ENCODE results near the gene ELMO3. TPM values are rescaled to one million over a fixed set of nuclear protein-coding genes. Genes with fewer than 3 reads are reported as not detected.

Gene ELMO3
- total RNA-seq, 2 experiments from 2014 or later = 7.6 to 7.8 TPM

DNA sequence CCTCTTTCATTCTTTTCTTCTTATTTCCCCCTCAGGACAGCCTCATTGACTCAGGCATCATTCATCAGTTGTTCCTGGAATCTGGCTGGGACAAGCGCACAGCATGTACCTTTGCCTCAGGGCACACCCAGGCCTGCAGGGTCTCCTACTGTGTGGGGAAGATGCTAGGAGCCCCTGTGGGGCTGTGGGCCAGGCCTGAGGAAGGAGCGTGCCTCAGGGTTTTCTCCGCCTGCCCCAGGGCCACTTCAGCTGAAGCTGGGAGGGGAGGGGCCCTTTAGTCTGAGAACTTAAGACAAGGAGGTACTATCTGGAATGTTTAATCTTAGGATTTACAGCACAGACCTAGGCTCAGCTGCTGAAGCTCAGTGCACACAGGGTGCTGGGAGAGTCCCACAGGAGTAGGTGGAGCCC is 7.9 kb downstream of the ELMO3 start:
- intact Hi-C loops (cut with micrococcal nuclease; ENCODE audit: unreplicated experiment) = no loop called here
- H3K79me2 ChIP-seq (ENCODE audit: insufficient read depth, low read depth, low read length) = no peaks in the 10 kb centered on the region
- POLR2A ChIA-PET = no interaction called here
- no peak overlapping the region for H3K4me3 ChIP-seq (ENCODE audit: low read depth, low read length, poor library complexity, severe bottlenecking)
- H3K9me2 ChIP-seq (ENCODE audit: insufficient read depth, low read length) = no peaks in the 10 kb centered on the region
- H4K20me1 ChIP-seq (ENCODE audit: insufficient read depth, low read length) = no peaks in the 10 kb centered on the region
- BruUV-seq (replicated peaks) = no TSS peak
- no peaks in the 10 kb centered on the region for H3K4me1 ChIP-seq (ENCODE audit: insufficient read depth, low read length, poor library complexity, severe bottlenecking)
- H3K27ac ChIP-seq (ENCODE audit: low read depth, low read length, poor library complexity, severe bottlenecking) = no peak overlapping the region
- no peaks in the 10 kb centered on the region for H3K9me3 ChIP-seq (ENCODE audit: low read length)
- no peak overlapping the region for H3K4me2 ChIP-seq (ENCODE audit: low read length)
- CTCF ChIA-PET (ENCODE audit: unreplicated experiment) = no interaction called here
- no peak for DNase-seq (ENCODE audit: low spot score)
- H3K36me3 ChIP-seq (ENCODE audit: insufficient read depth, low read length) = peaks cover 27% of the 10 kb centered on the region
- TF ChIP-seq EZH2phosphoT487 (IDR thresholded peaks at IDR 0.05; ENCODE audit: borderline replicate concordance, low read depth, low read length) = no peak
- no peak overlapping the region for H2AFZ ChIP-seq (ENCODE audit: low read length)

DNA sequence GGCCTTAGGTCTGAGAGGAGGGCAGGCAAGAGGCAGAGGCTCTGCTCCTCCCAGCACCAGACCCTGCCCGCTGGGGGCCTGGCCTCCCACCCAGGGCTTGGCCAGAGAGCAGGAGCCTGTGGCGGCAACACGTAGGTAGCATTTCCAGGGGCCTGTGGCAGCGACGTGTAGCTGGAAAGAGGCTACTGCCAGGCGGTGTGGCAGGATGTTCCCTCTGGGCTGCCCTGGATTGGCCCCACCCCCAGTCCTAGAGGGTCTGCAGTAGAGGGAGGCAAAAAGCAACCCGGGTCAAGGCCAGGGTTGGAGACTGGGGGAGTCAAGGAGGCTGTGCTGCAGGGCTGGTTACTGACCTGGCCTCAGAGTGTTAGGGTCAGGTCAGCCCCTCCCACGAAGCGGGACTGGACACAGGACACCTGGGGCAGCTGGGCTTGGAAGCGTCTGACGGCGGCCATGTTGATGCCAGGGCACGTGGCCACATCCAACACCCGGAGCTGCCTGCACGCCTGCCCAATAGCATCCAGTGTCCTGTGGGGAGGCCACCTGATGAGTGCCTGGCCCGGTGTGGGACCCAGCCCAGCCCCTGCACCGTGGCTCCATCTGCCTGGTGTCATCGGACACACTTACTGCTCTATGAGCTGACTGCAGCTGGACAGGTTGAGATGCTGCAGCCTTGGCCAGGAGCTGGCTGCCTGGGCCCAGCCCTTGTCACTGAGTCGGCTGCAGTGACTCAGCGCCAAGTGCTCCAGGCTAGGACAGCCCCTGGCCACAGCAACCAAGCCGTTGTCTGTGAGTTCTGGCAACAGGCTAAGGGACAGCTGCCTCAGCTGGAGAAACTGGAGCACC is 8.5 kb downstream of the ELMO3 start:
- Histone ChIP-seq H3K9me2 (ENCODE audit: insufficient read depth, low read length) (no peaks in the 10 kb centered on the region), H3K27ac (ENCODE audit: low read depth, low read length, poor library complexity, severe bottlenecking) (no peak overlapping the region), H3K79me2 (ENCODE audit: insufficient read depth, low read depth, low read length) (no peaks in the 10 kb centered on the region), H2AFZ (ENCODE audit: low read length) (no peak overlapping the region), H3K4me3 (ENCODE audit: low read depth, low read length, poor library complexity, severe bottlenecking) (no peak overlapping the region), H3K4me2 (ENCODE audit: low read length) (no peak overlapping the region), H3K9me3 (ENCODE audit: low read length) (no peaks in the 10 kb centered on the region), H4K20me1 (ENCODE audit: insufficient read depth, low read length) (no peaks in the 10 kb centered on the region), H3K4me1 (ENCODE audit: insufficient read depth, low read length, poor library complexity, severe bottlenecking) (no peaks in the 10 kb centered on the region), H3K36me3 (ENCODE audit: insufficient read depth, low read length) (peaks cover 21% of the 10 kb centered on the region)
- ChIA-PET CTCF (ENCODE audit: unreplicated experiment) (no interaction called here), POLR2A (no interaction called here)
- DNase-seq (ENCODE audit: low spot score) = no peak
- TF ChIP-seq EZH2phosphoT487 (IDR thresholded peaks at IDR 0.05; ENCODE audit: borderline replicate concordance, low read depth, low read length) = no peak
- TF ChIP-seq, protein P1, sequence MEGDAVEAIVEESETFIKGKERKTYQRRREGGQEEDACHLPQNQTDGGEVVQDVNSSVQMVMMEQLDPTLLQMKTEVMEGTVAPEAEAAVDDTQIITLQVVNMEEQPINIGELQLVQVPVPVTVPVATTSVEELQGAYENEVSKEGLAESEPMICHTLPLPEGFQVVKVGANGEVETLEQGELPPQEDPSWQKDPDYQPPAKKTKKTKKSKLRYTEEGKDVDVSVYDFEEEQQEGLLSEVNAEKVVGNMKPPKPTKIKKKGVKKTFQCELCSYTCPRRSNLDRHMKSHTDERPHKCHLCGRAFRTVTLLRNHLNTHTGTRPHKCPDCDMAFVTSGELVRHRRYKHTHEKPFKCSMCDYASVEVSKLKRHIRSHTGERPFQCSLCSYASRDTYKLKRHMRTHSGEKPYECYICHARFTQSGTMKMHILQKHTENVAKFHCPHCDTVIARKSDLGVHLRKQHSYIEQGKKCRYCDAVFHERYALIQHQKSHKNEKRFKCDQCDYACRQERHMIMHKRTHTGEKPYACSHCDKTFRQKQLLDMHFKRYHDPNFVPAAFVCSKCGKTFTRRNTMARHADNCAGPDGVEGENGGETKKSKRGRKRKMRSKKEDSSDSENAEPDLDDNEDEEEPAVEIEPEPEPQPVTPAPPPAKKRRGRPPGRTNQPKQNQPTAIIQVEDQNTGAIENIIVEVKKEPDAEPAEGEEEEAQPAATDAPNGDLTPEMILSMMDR (conservative IDR thresholded peaks at IDR 0.05; ENCODE audit: low read length) = no peak
- intact Hi-C loops (cut with micrococcal nuclease; ENCODE audit: unreplicated experiment) = no loop called here
- no TSS peak for BruUV-seq (replicated peaks)

DNA sequence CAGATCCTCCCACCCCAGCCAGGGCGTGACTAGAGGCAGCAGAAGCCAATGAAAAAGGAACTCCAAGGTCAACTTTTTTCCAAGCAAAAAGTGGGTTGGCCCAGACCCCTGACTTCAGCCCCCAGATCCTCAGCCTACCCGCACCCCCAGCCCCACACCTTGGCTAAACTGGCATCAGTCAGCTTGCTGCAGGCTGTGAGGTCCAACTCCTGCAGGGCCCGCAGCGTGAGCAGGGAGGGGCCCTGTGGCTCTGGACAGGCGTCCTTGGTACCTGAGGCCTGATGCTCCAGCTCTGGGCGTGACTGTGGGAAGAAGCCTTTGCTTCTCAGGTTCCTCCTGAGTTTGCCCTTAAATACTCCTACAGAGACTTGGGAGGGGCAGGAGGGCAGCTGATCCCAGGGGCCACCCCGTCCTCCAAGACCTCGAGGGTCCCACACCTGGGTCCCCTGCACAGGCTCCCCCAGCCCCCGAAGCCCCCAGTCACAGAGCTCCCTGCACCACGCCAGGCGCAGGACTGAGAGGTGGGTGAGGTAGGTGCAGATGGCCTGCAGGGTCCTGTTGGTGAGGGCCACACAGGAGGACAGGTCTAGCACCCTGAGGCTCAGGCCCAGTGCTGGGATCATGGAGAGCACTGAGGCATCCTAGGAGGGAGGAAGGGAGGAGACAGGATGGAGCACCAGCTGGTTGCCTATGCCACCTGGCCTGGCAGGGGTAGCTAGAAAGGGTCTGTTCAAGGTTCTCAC is 9.4 kb downstream of the ELMO3 start:
- ChIA-PET CTCF (ENCODE audit: unreplicated experiment) (no interaction called here), POLR2A (interaction anchor here (0.7 kb wide), 1 partner anchor 25 kb away, joined by 3 read pairs; no protein-coding TSS in a partner anchor)
- H3K4me1 ChIP-seq (ENCODE audit: insufficient read depth, low read length, poor library complexity, severe bottlenecking) = no peaks in the 10 kb centered on the region
- H3K4me3 ChIP-seq (ENCODE audit: low read depth, low read length, poor library complexity, severe bottlenecking) = no peak overlapping the region
- no peaks in the 10 kb centered on the region for H3K9me3 ChIP-seq (ENCODE audit: low read length)
- H3K27ac ChIP-seq (ENCODE audit: low read depth, low read length, poor library complexity, severe bottlenecking) = no peak overlapping the region
- H2AFZ ChIP-seq (ENCODE audit: low read length) = no peak overlapping the region
- peaks cover 12% of the 10 kb centered on the region for H3K36me3 ChIP-seq (ENCODE audit: insufficient read depth, low read length)
- no peaks in the 10 kb centered on the region for H3K79me2 ChIP-seq (ENCODE audit: insufficient read depth, low read depth, low read length)
- H3K9me2 ChIP-seq (ENCODE audit: insufficient read depth, low read length) = no peaks in the 10 kb centered on the region
- no TSS peak for BruUV-seq (replicated peaks)
- no peak for DNase-seq (ENCODE audit: low spot score)
- H3K4me2 ChIP-seq (ENCODE audit: low read length) = no peak overlapping the region
- no peaks in the 10 kb centered on the region for H4K20me1 ChIP-seq (ENCODE audit: insufficient read depth, low read length)
- TF ChIP-seq, protein P1 (conservative IDR thresholded peaks at IDR 0.05; ENCODE audit: low read length) = no peak
- intact Hi-C loops (cut with micrococcal nuclease; ENCODE audit: unreplicated experiment) = no loop called here
